ENCODE results near the gene PANK3. TPM values are rescaled to one million over a fixed set of nuclear protein-coding genes. Genes with fewer than 3 reads are reported as not detected.

The PANK3 gene
- total RNA-seq, 4 donors from 2014 or later: 29.7 to 94.8 (median 73.1) TPM

- Histone ChIP-seq H3K9me3 (no peaks in the 10 kb centered on the region), H3K36me3 (no peaks in the 10 kb centered on the region), H3K27ac (peak overlapping the region in 3 of 4 donors; percentile 15 to 86 (median 61)), H3K4me3 (no peak overlapping the region), H3K27me3 (no peaks in the 10 kb centered on the region), H3K4me1 (peaks cover 0 to 20% (median 0%) of the 10 kb centered on the region in 4 donors)
- TF ChIP-seq CTCF (IDR thresholded peaks at IDR 0.05) (no peak), POLR2A (IDR thresholded peaks at IDR 0.05) (no peak)
- no peak for DNase-seq
Measured at GRCh38 chr5:168613396-168613795, 34.2 kb upstream of the PANK3 start.

GRCh38 chr5:168612996-168613395 lies 33.8 kb upstream of the PANK3 start:
- Histone ChIP-seq H3K27ac (peak overlapping the region in 3 of 4 donors; percentile 15 to 86 (median 61)), H3K4me1 (peaks cover 0 to 20% (median 0%) of the 10 kb centered on the region in 4 donors), H3K4me3 (no peak overlapping the region), H3K36me3 (no peaks in the 10 kb centered on the region), H3K9me3 (no peaks in the 10 kb centered on the region), H3K27me3 (no peaks in the 10 kb centered on the region)
- peak in 1 of 3 donors; percentile 54 for DNase-seq
- TF ChIP-seq POLR2A (IDR thresholded peaks at IDR 0.05) (no peak), CTCF (IDR thresholded peaks at IDR 0.05) (no peak)

GRCh38 chr5:168612123-168612522 lies 33.0 kb upstream of the PANK3 start:
- no peak overlapping the region for H3K4me3 ChIP-seq
- H3K27ac ChIP-seq: no peak overlapping the region
- no peaks in the 10 kb centered on the region for H3K36me3 ChIP-seq
- H3K9me3 ChIP-seq: no peaks in the 10 kb centered on the region
- DNase-seq: no peak
- TF ChIP-seq CTCF (IDR thresholded peaks at IDR 0.05) (no peak), POLR2A (IDR thresholded peaks at IDR 0.05) (no peak)
- H3K27me3 ChIP-seq: no peaks in the 10 kb centered on the region
- H3K4me1 ChIP-seq: peaks cover 0 to 20% (median 0%) of the 10 kb centered on the region in 4 donors

- TF ChIP-seq POLR2A (IDR thresholded peaks at IDR 0.05) (no peak), CTCF (IDR thresholded peaks at IDR 0.05) (no peak)
- Histone ChIP-seq H3K4me1 (peaks cover 0 to 20% (median 0%) of the 10 kb centered on the region in 4 donors), H3K4me3 (no peak overlapping the region), H3K27ac (no peak overlapping the region), H3K36me3 (no peaks in the 10 kb centered on the region), H3K27me3 (no peaks in the 10 kb centered on the region), H3K9me3 (no peaks in the 10 kb centered on the region)
- DNase-seq: no peak
Measured at GRCh38 chr5:168611165-168611564, 32.0 kb upstream of the PANK3 start.

- no peak for TF ChIP-seq POLR2A (IDR thresholded peaks at IDR 0.05)
- no peak for TF ChIP-seq CTCF (IDR thresholded peaks at IDR 0.05)
- Histone ChIP-seq H3K4me3 (no peak overlapping the region), H3K27ac (peak overlapping the region in 1 of 4 donors; percentile 51), H3K4me1 (peaks cover 0 to 20% (median 0%) of the 10 kb centered on the region in 4 donors), H3K36me3 (no peaks in the 10 kb centered on the region), H3K9me3 (no peaks in the 10 kb centered on the region), H3K27me3 (no peaks in the 10 kb centered on the region)
- no peak for DNase-seq
Measured at GRCh38 chr5:168609806-168610482, 30.8 kb upstream of the PANK3 start.
